ENCODE measurements around the gene POU6F2.

POU6F2 gene

GRCh38 chr7:38973760-38974159 lies 3.9 kb upstream of the POU6F2 start:
- Histone ChIP-seq H3K4me3 (ENCODE audit: low read length) (no peak overlapping the region), H3K4me2 (ENCODE audit: low read length) (no peak overlapping the region), H3K9me3 (ENCODE audit: control insufficient read depth, insufficient read depth, low read length) (no peaks in the 10 kb centered on the region), H3K36me3 (ENCODE audit: control insufficient read depth, low read length) (no peaks in the 10 kb centered on the region), H3K27me3 (ENCODE audit: control insufficient read depth, low read length) (no peaks in the 10 kb centered on the region; the same call in 1 of the 2 replicates), H3K27ac (ENCODE audit: low read depth, low read length) (no peak overlapping the region), H3K9me2 (replicated peaks; ENCODE audit: control insufficient read depth, low read length) (no peaks in the 10 kb centered on the region), H3F3A (ENCODE audit: control insufficient read depth, insufficient read depth) (no peaks in the 10 kb centered on the region), H4K20me1 (ENCODE audit: control insufficient read depth, insufficient read depth, low read depth, low read length) (no peaks in the 10 kb centered on the region), H3K79me2 (ENCODE audit: control insufficient read depth, low read length) (no peaks in the 10 kb centered on the region), H3K4me1 (ENCODE audit: control insufficient read depth, low read length) (no peaks in the 10 kb centered on the region)
- TF ChIP-seq CTCF (IDR thresholded peaks at IDR 0.05; ENCODE audit: low read depth, low read length, poor library complexity, severe bottlenecking) (no peak), EZH2phosphoT487 (IDR thresholded peaks at IDR 0.05; ENCODE audit: borderline replicate concordance, low read length) (no peak)

GRCh38 chr7:38975944-38976392 lies 1.7 kb upstream of the POU6F2 start:
- Histone ChIP-seq H4K20me1 (ENCODE audit: control insufficient read depth, insufficient read depth, low read depth, low read length) (no peaks in the 10 kb centered on the region), H3K4me2 (ENCODE audit: low read length) (no peak overlapping the region), H3F3A (ENCODE audit: control insufficient read depth, insufficient read depth) (no peaks in the 10 kb centered on the region), H3K27me3 (ENCODE audit: control insufficient read depth, low read length) (0 out of 2 replicates have a peak, but pooled peaks cover under 1% of the 10 kb centered on the region), H3K36me3 (ENCODE audit: control insufficient read depth, low read length) (no peaks in the 10 kb centered on the region), H3K9me2 (replicated peaks; ENCODE audit: control insufficient read depth, low read length) (no peaks in the 10 kb centered on the region), H3K4me1 (ENCODE audit: control insufficient read depth, low read length) (no peaks in the 10 kb centered on the region), H3K27ac (ENCODE audit: low read depth, low read length) (no peak overlapping the region), H3K9me3 (ENCODE audit: control insufficient read depth, insufficient read depth, low read length) (no peaks in the 10 kb centered on the region), H3K4me3 (ENCODE audit: low read length) (no peak overlapping the region), H3K79me2 (ENCODE audit: control insufficient read depth, low read length) (no peaks in the 10 kb centered on the region)
- TF ChIP-seq CTCF (IDR thresholded peaks at IDR 0.05; ENCODE audit: low read depth, low read length, poor library complexity, severe bottlenecking) (no peak), EZH2phosphoT487 (IDR thresholded peaks at IDR 0.05; ENCODE audit: borderline replicate concordance, low read length) (no peak)

- TF ChIP-seq EZH2phosphoT487 (IDR thresholded peaks at IDR 0.05; ENCODE audit: borderline replicate concordance, low read length) (no peak), CTCF (IDR thresholded peaks at IDR 0.05; ENCODE audit: low read depth, low read length, poor library complexity, severe bottlenecking) (no peak)
- Histone ChIP-seq H3K27me3 (ENCODE audit: control insufficient read depth, low read length) (peaks cover 8% of the 10 kb centered on the region; the same call in 1 of the 2 replicates), H3F3A (ENCODE audit: control insufficient read depth, insufficient read depth) (no peaks in the 10 kb centered on the region), H3K79me2 (ENCODE audit: control insufficient read depth, low read length) (no peaks in the 10 kb centered on the region), H3K4me2 (ENCODE audit: low read length) (no peak overlapping the region), H3K9me2 (replicated peaks; ENCODE audit: control insufficient read depth, low read length) (no peaks in the 10 kb centered on the region), H3K36me3 (ENCODE audit: control insufficient read depth, low read length) (no peaks in the 10 kb centered on the region), H3K4me3 (ENCODE audit: low read length) (no peak overlapping the region), H4K20me1 (ENCODE audit: control insufficient read depth, insufficient read depth, low read depth, low read length) (no peaks in the 10 kb centered on the region), H3K4me1 (ENCODE audit: control insufficient read depth, low read length) (no peaks in the 10 kb centered on the region), H3K9me3 (ENCODE audit: control insufficient read depth, insufficient read depth, low read length) (no peaks in the 10 kb centered on the region), H3K27ac (ENCODE audit: low read depth, low read length) (no peak overlapping the region)
Measured at GRCh38 chr7:38978491-38978890, 782 bp downstream of the POU6F2 start.

All from DOHH2 (cell line).